BLaER1 treated with 17β-estradiol and CSF1 and Interleukin-3, amounts not matched to agents 10 nM and 100 nM (cell line): Measurements from ENCODE around the gene CD9.
"Not testable (repeated sequence)": the region's sequence is repeated elsewhere in the genome, so short reads cannot be mapped to it uniquely, and the experiment has no call there.

Experiments used
- H3K27ac ChIP-seq, 11 experiments: shearing (Covaris generic); formaldehyde crosslinking; 2 replicates each; pipeline ENCODE4 v1.8.1; 2022
- H3K27me3 ChIP-seq, 11 experiments: shearing (Covaris generic); formaldehyde crosslinking; 2 replicates each; pipeline ENCODE4 v1.8.1; 2022
- H3K36me3 ChIP-seq, 11 experiments: shearing (Covaris generic); formaldehyde crosslinking; 2 replicates each; pipeline ENCODE4 v1.8.1; 2022
- H3K4me1 ChIP-seq, 10 experiments: shearing (Covaris generic); formaldehyde crosslinking; 2 replicates each; pipeline ENCODE4 v1.8.1; 2022
- H3K4me2 ChIP-seq, 11 experiments: shearing (Covaris generic); formaldehyde crosslinking; 2 replicates each; pipeline ENCODE4 v1.8.1; 2022
- H3K4me3 ChIP-seq, 10 experiments: shearing (Covaris generic); formaldehyde crosslinking; 2 replicates each; pipeline ENCODE4 v1.8.1; 2022
- H3K9ac ChIP-seq, 11 experiments: shearing (Covaris generic); formaldehyde crosslinking; 2 replicates each; pipeline ENCODE4 v1.8.1; 2022
- H3K9me3 ChIP-seq, 11 experiments: shearing (Covaris generic); formaldehyde crosslinking; replicated peaks in 1 of 11; 2 replicates each; pipeline ENCODE4 v1.8.1; 2022
- H4K20me1 ChIP-seq, 11 experiments: shearing (Covaris generic); formaldehyde crosslinking; 2 replicates each; pipeline ENCODE4 v1.8.1; 2022
- Cebpa-rat ChIP-seq, 11 experiments: shearing (Covaris generic); IDR thresholded peaks; 2 replicates each; pipeline ENCODE4 v1.8.1; 2022

The CD9 gene

DNA sequence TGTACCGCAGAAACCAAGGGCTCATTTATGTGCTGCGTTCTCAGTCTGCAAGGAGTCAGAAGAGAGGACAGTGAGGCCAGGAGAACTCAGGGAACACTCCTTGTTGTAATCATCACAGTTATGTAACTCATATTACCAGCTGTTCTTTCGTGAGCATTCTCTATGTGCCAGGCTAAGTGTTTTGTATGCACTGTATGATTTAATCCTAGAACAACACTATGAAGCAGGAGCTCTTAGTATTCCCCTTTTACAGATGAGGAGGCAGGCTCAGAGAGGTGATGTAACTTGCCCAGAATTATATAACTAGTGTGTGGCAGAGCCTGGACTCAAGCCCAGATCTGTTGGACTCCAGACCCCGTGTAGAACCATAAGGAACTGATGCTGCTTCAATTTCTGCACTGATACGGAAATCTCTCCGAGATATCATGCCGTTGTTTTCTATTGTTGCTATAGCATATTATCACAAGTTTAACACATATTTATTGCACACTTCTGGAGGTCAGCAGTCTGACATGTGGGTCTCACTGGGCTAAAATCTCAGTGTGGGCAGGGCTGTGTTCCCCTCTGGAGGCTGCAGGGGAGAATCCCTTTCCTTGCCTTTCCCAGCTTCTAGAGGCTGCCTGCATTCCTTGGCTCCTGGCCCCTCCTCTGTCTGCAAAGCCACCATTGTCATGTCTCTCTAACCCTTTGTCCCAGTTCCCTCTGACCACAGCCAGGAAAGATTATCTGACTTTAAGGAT is 16.3 kb upstream of the CD9 start:
- Histone ChIP-seq H3K4me1 (peaks cover 50 to 77% (median 65%) of the 10 kb centered on the region in 10 experiments), H3K9me3 (no peaks in the 10 kb centered on the region; a peak in 1 of 22 replicates), H3K27me3 (no peaks in the 10 kb centered on the region), H3K4me2 (peak overlapping the region in 9 of 11 experiments; percentile 54 to 83 (median 73); a peak in 15 of 22 replicates), H4K20me1 (no peaks in the 10 kb centered on the region), H3K36me3 (no peaks in the 10 kb centered on the region), H3K9ac (no peak overlapping the region), H3K27ac (peak overlapping the region in 6 of 11 experiments; percentile 24 to 52 (median 40); a peak in 6 of 22 replicates), H3K4me3 (no peak overlapping the region)
- TF ChIP-seq Cebpa-rat (IDR thresholded peaks at IDR 0.05) = no peak

DNA sequence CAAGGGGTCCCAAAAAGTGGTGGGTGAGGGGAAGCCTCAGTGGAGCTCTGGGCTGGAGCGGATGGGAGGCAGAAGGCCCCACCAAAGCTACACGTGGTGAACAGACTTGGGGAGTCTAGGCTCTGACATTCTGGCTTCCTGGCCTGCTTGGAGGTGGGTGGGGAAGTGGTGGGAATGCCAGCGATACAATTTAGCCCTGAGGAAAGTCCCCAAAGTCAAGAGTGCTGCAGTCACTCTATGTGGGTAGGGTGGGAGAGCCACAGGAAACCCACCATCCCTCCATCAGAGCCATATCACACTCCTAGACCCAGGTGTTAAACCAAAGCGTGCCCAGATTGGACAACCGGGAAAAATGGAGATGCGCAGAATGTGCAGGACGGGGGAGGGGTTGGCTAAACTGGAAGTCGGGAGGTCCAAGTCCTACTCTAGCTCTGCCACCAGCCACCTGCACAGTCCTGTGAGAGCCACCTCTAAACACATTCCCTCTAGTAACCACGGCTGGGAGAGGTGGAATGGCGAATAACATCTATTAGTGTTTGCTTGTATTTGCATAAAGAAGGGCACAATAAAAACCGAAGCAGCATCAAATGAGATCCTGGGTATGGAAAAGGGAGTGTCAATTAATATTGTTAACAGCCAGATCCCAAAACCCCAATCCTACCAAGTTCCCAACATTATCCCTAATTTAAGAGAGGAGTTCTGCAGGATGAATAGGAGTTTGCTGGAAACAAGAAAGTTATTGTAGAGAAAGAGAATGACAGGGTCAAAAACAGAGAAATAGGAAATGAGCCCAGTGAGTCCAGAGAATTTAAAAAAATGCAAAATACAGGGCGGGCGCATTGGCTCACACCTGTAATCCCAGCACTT is 14.0 kb upstream of the CD9 start:
- Histone ChIP-seq H3K36me3 (no peaks in the 10 kb centered on the region), H3K9ac (no peak overlapping the region), H3K27ac (peak overlapping the region in 3 of 11 experiments; percentile 6 to 28 (median 21); a peak in 2 of 22 replicates), H3K4me1 (peaks cover 49 to 78% (median 73%) of the 10 kb centered on the region in 10 experiments), H4K20me1 (no peaks in the 10 kb centered on the region), H3K27me3 (no peaks in the 10 kb centered on the region), H3K9me3 (peaks cover 0 to 10% (median 7%) of the 10 kb centered on the region in 11 experiments; a peak in 17 of 22 replicates), H3K4me3 (no peak overlapping the region), H3K4me2 (peak overlapping the region; percentile 7 to 58 (median 43); a peak in 16 of 22 replicates)
- TF ChIP-seq Cebpa-rat (IDR thresholded peaks at IDR 0.05) = no peak

DNA sequence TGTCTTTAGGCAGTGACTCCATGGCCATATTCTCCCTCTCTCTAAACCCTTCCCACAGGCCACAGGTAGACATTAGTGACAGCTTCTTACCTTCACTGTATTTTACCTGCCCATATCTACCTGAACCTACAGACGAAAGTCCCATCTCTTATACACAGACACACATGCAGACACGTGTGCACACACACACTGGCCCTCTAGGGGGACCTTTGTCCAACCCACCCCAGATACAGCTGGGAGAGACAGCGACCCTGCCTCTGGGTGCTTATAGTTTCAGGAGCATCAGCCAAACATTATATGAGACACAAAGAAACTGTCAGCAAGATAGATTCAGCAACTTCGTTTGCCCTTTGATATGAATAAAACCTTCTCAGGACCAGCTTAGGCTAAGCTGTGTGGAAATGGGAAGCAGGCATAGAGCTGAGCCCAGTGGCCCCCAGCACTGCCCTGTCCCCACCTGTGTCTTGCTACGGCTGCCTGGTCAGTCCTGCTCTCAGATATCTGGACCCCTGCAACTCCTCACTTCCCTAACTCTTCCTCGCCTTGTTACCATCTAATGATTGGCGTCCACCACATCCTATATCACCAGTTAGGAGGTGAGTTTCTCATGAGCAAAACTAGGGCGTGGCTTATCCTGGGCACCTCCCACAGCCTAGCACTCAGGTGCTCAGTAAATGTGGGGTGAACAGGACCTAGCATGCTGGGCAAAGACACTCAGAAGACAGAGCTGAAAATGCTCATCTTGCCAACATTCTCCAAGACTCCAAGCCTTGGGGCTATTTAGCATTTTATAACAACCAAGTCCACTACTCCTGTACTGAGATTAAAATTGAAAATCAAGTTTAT is 12.0 kb upstream of the CD9 start:
- Histone ChIP-seq H3K4me3 (no peak overlapping the region), H3K9me3 (peaks cover 0 to 12% (median 8%) of the 10 kb centered on the region in 11 experiments; a peak in 17 of 22 replicates), H3K4me2 (peak overlapping the region in 9 of 11 experiments; percentile 24 to 85 (median 77); a peak in 19 of 22 replicates), H3K4me1 (peaks cover 40 to 70% (median 62%) of the 10 kb centered on the region in 10 experiments), H3K27me3 (no peaks in the 10 kb centered on the region), H4K20me1 (no peaks in the 10 kb centered on the region), H3K27ac (peak overlapping the region in 3 of 11 experiments; percentile 1 to 35 (median 34); a peak in 4 of 22 replicates), H3K9ac (no peak overlapping the region), H3K36me3 (no peaks in the 10 kb centered on the region)
- no peak for TF ChIP-seq Cebpa-rat (IDR thresholded peaks at IDR 0.05)

DNA sequence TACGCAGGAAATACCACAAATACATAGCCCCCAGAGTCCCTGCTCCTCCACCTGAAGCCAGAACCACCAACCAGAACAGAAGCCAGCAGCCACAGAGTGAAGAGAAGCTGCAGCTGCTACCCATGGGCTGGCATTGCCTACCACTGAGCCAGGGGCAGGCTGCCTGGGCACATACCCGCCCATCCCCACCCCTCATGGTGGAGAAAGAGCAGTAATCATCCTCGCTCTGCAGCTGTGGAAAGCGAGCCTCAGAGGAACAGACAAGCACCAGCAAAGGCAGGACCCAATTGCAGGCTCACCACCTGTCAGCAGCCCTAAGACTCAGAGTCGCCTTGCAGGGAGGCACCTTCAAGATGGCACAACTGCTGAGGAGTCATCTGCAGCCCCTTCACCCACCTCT is 11.2 kb upstream of the CD9 start:
- H3K27ac ChIP-seq = peak overlapping the region in 3 of 11 experiments; percentile 34 to 60 (median 46); a peak in 5 of 22 replicates

DNA sequence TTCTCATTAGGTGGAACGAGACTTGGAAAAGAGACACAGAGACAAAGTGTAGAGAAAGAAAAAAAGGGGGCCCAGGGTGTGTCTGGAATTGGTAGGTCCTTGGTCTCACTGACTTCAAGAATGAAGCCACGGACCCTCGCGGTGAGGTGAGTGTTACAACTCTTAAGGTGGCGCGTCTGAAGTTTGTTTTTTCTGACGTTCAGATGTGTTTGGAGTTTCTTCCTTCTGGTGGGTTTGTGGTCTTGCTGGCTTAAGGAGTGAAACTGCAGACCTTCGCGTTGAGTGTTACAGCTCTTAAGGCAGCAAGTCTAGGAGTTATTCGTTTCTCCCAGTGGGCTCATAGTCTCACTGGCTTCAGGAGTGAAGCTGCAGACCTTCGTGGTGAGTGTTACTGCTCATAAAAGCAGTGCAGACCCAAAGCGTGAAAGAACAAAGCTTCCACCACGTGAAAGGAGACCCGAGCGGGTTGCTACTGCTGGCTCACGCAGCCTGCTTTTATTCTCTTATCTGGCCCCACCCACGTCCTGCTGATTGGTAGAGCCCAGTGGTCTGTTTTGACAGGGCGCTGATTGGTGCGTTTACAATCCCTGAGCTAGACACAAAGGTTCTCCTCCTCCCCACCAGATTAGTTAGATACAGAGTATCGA is 10.1 kb upstream of the CD9 start:
- H3K36me3 ChIP-seq, H4K20me1 ChIP-seq, H3K27me3 ChIP-seq, H3K4me3 ChIP-seq: not testable (repeated sequence)
- Histone ChIP-seq H3K9ac (peak overlapping the region in 7 of 11 experiments; percentile 0 to 55 (median 27); a peak in 8 of 22 replicates), H3K9me3 (peaks cover 0 to 12% (median 8%) of the 10 kb centered on the region in 11 experiments; a peak in 16 of 22 replicates), H3K4me1 (peaks cover 49 to 82% (median 74%) of the 10 kb centered on the region in 10 experiments), H3K4me2 (peak overlapping the region; percentile 39 to 85 (median 71)), H3K27ac (peak overlapping the region in 8 of 11 experiments; percentile 4 to 60 (median 34); a peak in 11 of 22 replicates)

More for the DNA sequence above, 11.2 kb upstream of the CD9 start:
- H3K27me3 ChIP-seq = no peaks in the 10 kb centered on the region
- H3K9me3 ChIP-seq = peaks cover 0 to 12% (median 8%) of the 10 kb centered on the region in 11 experiments; a peak in 17 of 22 replicates
- H4K20me1 ChIP-seq = no peaks in the 10 kb centered on the region
- peak overlapping the region; percentile 39 to 85 (median 71); a peak in 21 of 22 replicates for H3K4me2 ChIP-seq
- no peak overlapping the region for H3K4me3 ChIP-seq
- H3K4me1 ChIP-seq = peaks cover 40 to 73% (median 64%) of the 10 kb centered on the region in 10 experiments
- no peaks in the 10 kb centered on the region for H3K36me3 ChIP-seq
- H3K9ac ChIP-seq = peak overlapping the region in 3 of 11 experiments; percentile 18 to 55 (median 41); a peak in 2 of 22 replicates
- no peak; a peak in 1 of 22 replicates for TF ChIP-seq Cebpa-rat (IDR thresholded peaks at IDR 0.05)

DNA sequence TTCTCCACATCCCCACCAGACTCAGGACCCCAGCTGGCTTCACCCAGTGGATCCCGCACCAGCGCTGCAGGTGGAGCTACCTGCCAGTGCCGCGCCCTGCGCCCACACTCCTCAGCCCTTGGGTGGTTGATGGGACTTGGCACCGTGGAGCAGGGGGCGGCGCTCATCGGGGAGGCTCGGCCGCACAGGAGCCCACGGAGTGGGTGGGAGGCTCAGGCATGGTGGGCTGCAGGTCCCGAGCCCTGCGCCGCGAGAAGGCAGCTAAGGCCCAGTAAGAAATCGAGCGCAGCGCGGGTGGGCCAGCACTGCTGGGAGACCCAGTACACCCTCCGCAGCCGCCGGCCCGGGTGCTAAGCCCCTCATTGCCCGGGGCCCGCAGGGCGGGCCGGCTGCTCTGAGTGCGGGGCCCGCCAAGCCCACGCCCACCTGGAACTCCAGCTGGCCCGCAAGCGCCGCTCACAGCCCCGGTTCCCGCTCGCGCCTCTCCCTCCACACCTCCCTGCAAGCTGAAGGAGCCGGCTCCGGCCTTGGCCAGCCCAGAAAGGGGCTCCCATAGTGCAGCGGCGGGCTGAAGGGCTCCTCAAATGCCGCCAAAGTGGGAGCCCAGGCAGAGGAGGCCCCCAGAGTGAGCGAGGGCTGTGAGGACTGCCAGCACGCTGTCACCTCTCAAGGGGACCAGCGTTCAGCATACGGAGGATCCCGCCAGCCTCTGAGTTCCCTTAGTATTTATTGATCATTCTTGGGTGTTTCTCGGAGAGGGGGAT is 9.3 kb upstream of the CD9 start:
- H3K36me3 ChIP-seq, H3K9ac ChIP-seq, H3K4me3 ChIP-seq, H3K27me3 ChIP-seq, H4K20me1 ChIP-seq: not testable (repeated sequence)
- H3K9me3 ChIP-seq = peaks cover 0 to 12% (median 8%) of the 10 kb centered on the region in 11 experiments; a peak in 16 of 22 replicates
- H3K4me2 ChIP-seq = peak overlapping the region in 5 of 11 experiments; percentile 9 to 82 (median 77); a peak in 7 of 22 replicates
- peaks cover 58 to 84% (median 77%) of the 10 kb centered on the region in 10 experiments for H3K4me1 ChIP-seq
- peak overlapping the region in 3 of 11 experiments; percentile 22 to 47 (median 29); a peak in 4 of 22 replicates for H3K27ac ChIP-seq

DNA sequence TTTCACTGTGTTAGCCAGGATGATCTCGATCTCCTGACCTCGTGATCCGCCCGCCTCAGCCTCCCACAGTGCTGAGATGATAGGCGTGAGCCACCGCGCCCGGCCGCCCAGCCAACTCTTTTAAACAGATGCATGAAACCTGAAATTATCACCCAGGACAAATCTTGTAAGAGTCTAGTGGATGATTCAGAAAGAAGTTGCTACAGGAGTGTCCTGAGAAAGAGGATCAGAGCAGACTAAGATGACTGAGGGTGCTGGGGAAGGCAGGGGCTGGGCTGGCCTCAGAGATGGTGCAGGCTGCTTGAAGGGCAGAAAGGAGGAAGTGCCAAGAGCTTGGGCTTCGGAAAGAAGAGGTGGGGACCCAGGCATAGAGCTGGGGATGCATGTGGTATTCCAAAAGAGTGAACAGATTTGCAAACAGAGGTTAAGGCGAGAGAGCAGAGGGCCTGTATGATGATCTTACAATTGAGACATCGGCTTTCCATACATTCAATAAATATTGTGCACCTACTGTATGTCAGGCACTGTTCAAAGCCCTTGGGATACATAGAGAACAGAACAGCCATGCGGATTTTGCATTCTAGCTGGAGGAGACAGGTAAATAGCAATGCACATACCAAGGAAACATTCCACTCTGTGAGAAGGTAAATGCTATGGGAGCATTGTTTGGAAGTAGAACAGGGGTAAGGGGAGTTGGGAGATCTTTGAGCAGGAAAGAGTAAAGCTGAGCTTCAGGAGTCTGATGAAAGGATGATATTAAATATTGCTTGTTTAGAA is 7.4 kb upstream of the CD9 start:
- Histone ChIP-seq H3K9me3 (peaks cover 0 to 12% (median 8%) of the 10 kb centered on the region in 11 experiments; a peak in 16 of 22 replicates), H3K36me3 (no peaks in the 10 kb centered on the region), H3K9ac (peak overlapping the region in 4 of 11 experiments; percentile 57 to 75 (median 66); a peak in 4 of 22 replicates), H3K4me3 (no peak overlapping the region), H3K4me1 (peaks cover 72 to 90% (median 84%) of the 10 kb centered on the region in 10 experiments), H3K27me3 (no peaks in the 10 kb centered on the region), H4K20me1 (no peaks in the 10 kb centered on the region), H3K4me2 (peak overlapping the region; percentile 53 to 88 (median 73)), H3K27ac (peak overlapping the region in 5 of 11 experiments; percentile 25 to 80 (median 65); a peak in 8 of 22 replicates)
- TF ChIP-seq Cebpa-rat (IDR thresholded peaks at IDR 0.05) = no peak
